Neural progenitor cell (in vitro differentiated cells): ENCODE measurements around the gene WDSUB1. TPM values are rescaled to one million over a fixed set of nuclear protein-coding genes. Genes with fewer than 3 reads are reported as not detected.

Experiments used
- DNase-seq: peaks from one replicate; pipeline ENCODE4 v3.0.0-alpha.2; 2016; ENCODE audit warnings: low spot score
- H2AFZ ChIP-seq: fragments of 200-600 bp; sonication (generic); replicated peaks from 2 replicates; pipeline ENCODE4 v1.6.1; 2016; ENCODE audit warnings: antibody characterized with exemption
- H3F3A ChIP-seq: fragments of 200-600 bp; sonication (generic); 2 replicates; pipeline ENCODE4 v1.6.1; 2016; ENCODE audit warnings: antibody characterized with exemption, low read depth
- H3K27ac ChIP-seq: fragments of 200-600 bp; sonication (generic); 2 replicates; pipeline ENCODE4 v1.5.1; 2016; ENCODE audit warnings: mild to moderate bottlenecking
- H3K27me3 ChIP-seq: fragments of 200-600 bp; sonication (generic); 2 replicates; pipeline ENCODE4 v1.6.1; 2016; ENCODE audit warnings: mild to moderate bottlenecking, moderate library complexity
- H3K36me3 ChIP-seq: fragments of 200-600 bp; sonication (generic); 2 replicates; pipeline ENCODE4 v1.5.1; 2016
- H3K4me1 ChIP-seq: fragments of 200-600 bp; sonication (generic); 2 replicates; pipeline ENCODE4 v1.6.1; 2016; ENCODE audit warnings: mixed run types
- H3K4me2 ChIP-seq: fragments of 200-600 bp; sonication (generic); 2 replicates; pipeline ENCODE4 v1.6.1; 2016
- H3K4me3 ChIP-seq: fragments of 200-600 bp; sonication (generic); 2 replicates; pipeline ENCODE4 v1.5.1; 2016
- H3K79me2 ChIP-seq: fragments of 200-600 bp; sonication (generic); 2 replicates; pipeline ENCODE4 v1.6.1; 2016; ENCODE audit warnings: low read depth
- H3K9ac ChIP-seq: fragments of 200-600 bp; sonication (generic); 2 replicates; pipeline ENCODE4 v1.6.1; 2016
- H3K9me3 ChIP-seq: fragments of 200-600 bp; sonication (generic); 2 replicates; pipeline ENCODE4 v1.5.1; 2016; ENCODE audit warnings: low read depth
- H4K20me1 ChIP-seq: fragments of 200-600 bp; sonication (generic); 2 replicates; pipeline ENCODE4 v1.6.1; 2016; ENCODE audit warnings: low read depth
- H3K27ac Mint-ChIP-seq: 3 replicates; pipeline ENCODE4 v1.8.0; 2021; ENCODE audit warnings: mixed read lengths
- H3K27me3 Mint-ChIP-seq: 2 replicates; pipeline ENCODE4 v1.8.0; 2022; ENCODE audit warnings: low read depth, mild to moderate bottlenecking, inconsistent platforms, moderate library complexity, mixed read lengths; ENCODE audit not compliant: insufficient read depth
- H3K36me3 Mint-ChIP-seq: 3 replicates; pipeline ENCODE4 v1.8.0; 2021; ENCODE audit warnings: mixed read lengths
- H3K4me1 Mint-ChIP-seq: 3 replicates; pipeline ENCODE4 v1.8.0; 2021; ENCODE audit warnings: mixed read lengths
- H3K4me3 Mint-ChIP-seq: 3 replicates; pipeline ENCODE4 v1.8.0; 2021; ENCODE audit warnings: mild to moderate bottlenecking, moderate library complexity, mixed read lengths
- H3K9me3 Mint-ChIP-seq: 3 replicates; pipeline ENCODE4 v1.8.0; 2020; ENCODE audit warnings: mixed read lengths
- CTCF ChIP-seq: fragments of 200-600 bp; sonication (generic); IDR thresholded peaks from 2 replicates; pipeline ENCODE4 v1.5.1; 2017; ENCODE audit warnings: antibody characterized with exemption, mild to moderate bottlenecking
- EZH2 ChIP-seq: fragments of 200-600 bp; sonication (generic); IDR thresholded peaks from 2 replicates; pipeline ENCODE4 v1.6.1; 2017; ENCODE audit warnings: antibody characterized with exemption, mild to moderate bottlenecking, moderate library complexity
- EZH2phosphoT487 ChIP-seq: fragments of 200-600 bp; sonication (generic); IDR thresholded peaks from 2 replicates; pipeline ENCODE4 v1.6.1; 2017; ENCODE audit warnings: antibody characterized with exemption
- total RNA-seq: library from RNA; depleted of rRNA; stranded (reverse); fragments of >200 nt; gene quantifications from 2 replicates; pipeline ENCODE4 v1.2.3, GENCODE V29; 2015; ENCODE audit warnings: low replicate concordance

WDSUB1 gene
- total RNA-seq, 1 donor from 2014 or later: 5.2 TPM

GRCh38 chr2:159224061-159224813 is 62.3 kb downstream of the WDSUB1 start:
- H3K27me3 ChIP-seq: no peaks in the 10 kb centered on the region
- no peak overlapping the region for H3K4me2 ChIP-seq
- H3K36me3 ChIP-seq: no peaks in the 10 kb centered on the region
- no peak for DNase-seq
- Mint-ChIP-seq H3K4me3 (no peak overlapping the region), H3K4me1 (peaks cover 43% of the 10 kb centered on the region), H3K27me3 (no peaks in the 10 kb centered on the region), H3K36me3 (peaks cover 33% of the 10 kb centered on the region), H3K27ac (peak overlapping the region; percentile 81), H3K9me3 (no peaks in the 10 kb centered on the region)
- no peaks in the 10 kb centered on the region for H4K20me1 ChIP-seq
- H3K79me2 ChIP-seq: no peaks in the 10 kb centered on the region
- no peaks in the 10 kb centered on the region for H3K9me3 ChIP-seq
- H3F3A ChIP-seq: no peaks in the 10 kb centered on the region
- H2AFZ ChIP-seq: no peak overlapping the region
- no peak for TF ChIP-seq CTCF
- TF ChIP-seq EZH2: no peak
- TF ChIP-seq EZH2phosphoT487: no peak
- H3K4me3 ChIP-seq: no peak overlapping the region
- H3K27ac ChIP-seq: no peak overlapping the region
- H3K9ac ChIP-seq: no peak overlapping the region
- H3K4me1 ChIP-seq: peaks cover 14% of the 10 kb centered on the region

- no peak overlapping the region for H3K27ac Mint-ChIP-seq
- Histone ChIP-seq H3F3A (no peaks in the 10 kb centered on the region), H3K79me2 (no peaks in the 10 kb centered on the region), H3K9ac (no peak overlapping the region), H3K4me1 (no peaks in the 10 kb centered on the region), H3K27me3 (no peaks in the 10 kb centered on the region), H2AFZ (no peak overlapping the region), H3K4me3 (no peak overlapping the region), H4K20me1 (no peaks in the 10 kb centered on the region), H3K9me3 (no peaks in the 10 kb centered on the region), H3K36me3 (no peaks in the 10 kb centered on the region), H3K4me2 (no peak overlapping the region), H3K27ac (no peak overlapping the region)
- DNase-seq: no peak
- TF ChIP-seq EZH2 (no peak), EZH2phosphoT487 (no peak), CTCF (no peak)
- H3K9me3 Mint-ChIP-seq: peaks cover 4% of the 10 kb centered on the region
- H3K4me1 Mint-ChIP-seq: peaks cover 7% of the 10 kb centered on the region
- H3K36me3 Mint-ChIP-seq: peaks cover 56% of the 10 kb centered on the region
- no peak overlapping the region for H3K4me3 Mint-ChIP-seq
- H3K27me3 Mint-ChIP-seq: peaks cover 2% of the 10 kb centered on the region
These were observed 67.0 kb downstream of the WDSUB1 start for GRCh38 chr2:159219394-159219998.

GRCh38 chr2:159218389-159218788 is 68.1 kb downstream of the WDSUB1 start:
- Mint-ChIP-seq H3K9me3 (peaks cover 4% of the 10 kb centered on the region), H3K4me1 (peaks cover 2% of the 10 kb centered on the region), H3K36me3 (peaks cover 51% of the 10 kb centered on the region), H3K27ac (no peak overlapping the region), H3K4me3 (no peak overlapping the region), H3K27me3 (peaks cover 2% of the 10 kb centered on the region)
- Histone ChIP-seq H3K4me2 (no peak overlapping the region), H3K9me3 (no peaks in the 10 kb centered on the region), H3K4me3 (no peak overlapping the region), H3F3A (no peaks in the 10 kb centered on the region), H3K36me3 (no peaks in the 10 kb centered on the region), H3K79me2 (no peaks in the 10 kb centered on the region), H2AFZ (no peak overlapping the region), H3K27me3 (peaks cover 2% of the 10 kb centered on the region), H3K27ac (no peak overlapping the region), H3K9ac (no peak overlapping the region), H3K4me1 (no peaks in the 10 kb centered on the region), H4K20me1 (no peaks in the 10 kb centered on the region)
- DNase-seq: no peak
- TF ChIP-seq CTCF: no peak
- TF ChIP-seq EZH2phosphoT487: no peak
- TF ChIP-seq EZH2: no peak
